GM12878 (cell line): Measurements from ENCODE around the gene SLAMF9. TPM values are rescaled to one million over a fixed set of nuclear protein-coding genes. Genes with fewer than 3 reads are reported as not detected.

Source experiments
- ATAC-seq: fragments of 200-7000 bp; cut with Tn5 transposase; 3 replicates; pipeline ENCODE4 v1.9.1; 2020; ENCODE audit warnings: mild to moderate bottlenecking, moderate library complexity
- BruUV-seq: library from RNA; stranded (reverse); fragments of 400-500 nt; replicated peaks from 2 replicates; lab custom pipeline; 2021; lab: Mats Ljungman, UMichigan
- CTCF ChIA-PET: fragments of 300-600 bp; sonication (Branson Sonifier 250); formaldehyde crosslinking; extraction: SDS; loops from one replicate; lab custom pipeline; 2021; ENCODE audit warnings: inconsistent platforms; lab: Yijun Ruan, JAX
- POLR2A ChIA-PET: fragments of 350-600 bp; formaldehyde crosslinking; extraction: SDS; loops from one replicate; lab custom pipeline; 2021; ENCODE audit warnings: inconsistent platforms; lab: Charles Lee
- RAD21 ChIA-PET: fragments of 300-600 bp; sonication (Branson Sonifier 250); formaldehyde crosslinking; loops from one replicate; lab custom pipeline; 2023; ENCODE audit warnings: antibody characterized with exemption; ENCODE audit not compliant: unreplicated experiment; lab: Charles Lee
- SMC1A ChIA-PET: fragments of 300-600 bp; sonication (Branson Sonifier 250); formaldehyde crosslinking; loops from one replicate; lab custom pipeline; 2023; ENCODE audit not compliant: unreplicated experiment, uncharacterized antibody; lab: Charles Lee
- DNase-seq: peaks from one replicate; pipeline ENCODE4 v3.0.0-alpha.2; 2011; ENCODE audit warnings: low read depth, low spot score
- FAIRE-seq: peaks from 3 replicates; lab custom pipeline; 2011; peaks lifted over from hg19 to GRCh38; lab: Jason Lieb, UNC
- H2AFZ ChIP-seq: 2 replicates; pipeline ENCODE4 v1.6.0; 2011; ENCODE audit warnings: low read depth, low read length, control low read depth; ENCODE audit not compliant: control insufficient read depth
- H3K27ac ChIP-seq: 2 replicates; pipeline ENCODE4 v1.5.1; 2011; ENCODE audit warnings: control low read depth; ENCODE audit not compliant: control insufficient read depth, insufficient read depth
- H3K27me3 ChIP-seq, 2 experiments: replicated peaks in 1 of 2; 2 replicates each; pipeline versions ENCODE4 v1.6.0 to v1.6.1; 2011; ENCODE audit warnings: low read length in 1 of 2; ENCODE audit not compliant: control insufficient read depth in 2 of 2, insufficient read depth in 2 of 2
- H3K36me3 ChIP-seq, 2 experiments: 2 replicates each; pipeline ENCODE4 v1.5.1; 2011; ENCODE audit warnings: low read length in 1 of 2; ENCODE audit not compliant: control insufficient read depth in 2 of 2, insufficient read depth in 2 of 2
- H3K4me1 ChIP-seq: 2 replicates; pipeline ENCODE4 v1.6.1; 2011; ENCODE audit warnings: mild to moderate bottlenecking, low read length, moderate library complexity, mixed read lengths; ENCODE audit not compliant: control insufficient read depth, insufficient read depth
- H3K4me2 ChIP-seq: 2 replicates; pipeline ENCODE4 v1.6.0; 2011; ENCODE audit warnings: control low read depth; ENCODE audit not compliant: control insufficient read depth, insufficient read depth
- H3K4me3 ChIP-seq: fragments of 200-600 bp; sonication (generic); 2 replicates; pipeline ENCODE4 v1.5.1; 2016
- H3K79me2 ChIP-seq: 2 replicates; pipeline ENCODE4 v1.6.0; 2011; ENCODE audit warnings: low read length; ENCODE audit not compliant: control insufficient read depth, insufficient read depth
- H3K9ac ChIP-seq: 2 replicates; pipeline ENCODE4 v1.8.0; 2011; ENCODE audit warnings: low read length, control low read depth, mixed read lengths; ENCODE audit not compliant: control insufficient read depth, insufficient read depth
- H3K9me3 ChIP-seq: replicated peaks from 3 replicates; pipeline ENCODE4 v1.5.1; 2011; ENCODE audit warnings: mild to moderate bottlenecking, low read length; ENCODE audit not compliant: control insufficient read depth, insufficient read depth
- H4K20me1 ChIP-seq: 2 replicates; pipeline ENCODE4 v1.6.0; 2011; ENCODE audit not compliant: control insufficient read depth, insufficient read depth
- BACH1 ChIP-seq: fragments of 450-650 bp; IDR thresholded peaks from 2 replicates; pipeline ENCODE4 v1.6.1; 2017; ENCODE audit warnings: mild to moderate bottlenecking, borderline replicate concordance
- KLF5 ChIP-seq: fragments of 450-650 bp; IDR thresholded peaks from 2 replicates; pipeline ENCODE4 v1.6.1; 2014; ENCODE audit warnings: mild to moderate bottlenecking; ENCODE audit not compliant: partially characterized antibody
- MXI1 ChIP-seq: fragments of 150-350 bp; IDR thresholded peaks from 2 replicates; pipeline ENCODE4 v1.6.1; 2011; ENCODE audit warnings: low read depth, mild to moderate bottlenecking, inconsistent platforms, low read length, improper control_type of control experiment
- PRDM15 ChIP-seq: fragments of 450-650 bp; formaldehyde crosslinking; IDR thresholded peaks from 2 replicates; pipeline ENCODE4 v1.4.0; 2020; ENCODE audit warnings: mild to moderate bottlenecking, moderate library complexity
- TCF3 ChIP-seq: IDR thresholded peaks from 2 replicates; pipeline ENCODE4 v1.6.1; 2012; ENCODE audit warnings: low read depth, mild to moderate bottlenecking, low read length, borderline replicate concordance; ENCODE audit not compliant: insufficient read depth
- WGBS: methylation state at CpG from one replicate; pipeline ENCODE4 v1.1.6; 2016; ENCODE audit warnings: low lambda C conversion rate; ENCODE audit not compliant: insufficient replicate concordance, insufficient coverage; ENCODE audit errors: missing lambda C conversion rate; 5-methylcytosine and 5-hydroxymethylcytosine counted together
- in situ Hi-C: fragments of 300-500 bp; cut with MboI; formaldehyde crosslinking; loops from 9 replicates; pipeline ENCODE4 v1.14.3; 2018; ENCODE audit warnings: mixed read lengths
- intact Hi-C: fragments of 100-400 bp; cut with micrococcal nuclease; formaldehyde crosslinking; loops from one replicate; pipeline ENCODE4 v1.14.2; 2022; ENCODE audit not compliant: unreplicated experiment
- polyA plus RNA-seq, 11 experiments: library from polyadenylated mRNA; depleted of rRNA in 4 of 11; unstranded in 6 of 11; stranded (reverse) in 5 of 11; fragments of >200 nt; fragmentation: Nextera tagmentation in 4 of 11; fragmentation: Illumina TruSeq in 1 of 11; extraction: Ambion mirVana in 4 of 11; extraction: Trizol in 1 of 11; gene quantifications; 1 replicate in 1 of 11; 2 replicates in 10 of 11; pipeline versions ENCODE4 v1.2.1 to v1.2.3, GENCODE V29; 2011 to 2016; ENCODE audit warnings: inconsistent platforms in 2 of 11, missing spikeins in 2 of 11, low read depth in 1 of 11
- total RNA-seq, 4 experiments: library from RNA; depleted of rRNA in 3 of 4; stranded (reverse); fragments of >200 nt in 3 of 4; fragmentation: Illumina TruSeq in 1 of 4; extraction: Trizol in 1 of 4; gene quantifications; 2 replicates each; pipeline versions ENCODE4 v1.2.1 to v1.2.3, GENCODE V29; 2013 to 2021
- TF ChIP-seq, protein P1 (sequence below): IDR thresholded peaks from 2 replicates; pipeline ENCODE4 v1.6.1; 2011; ENCODE audit warnings: low read depth, mild to moderate bottlenecking, low read length, moderate library complexity, borderline replicate concordance; ENCODE audit errors: extremely low read depth

The SLAMF9 gene
- total and polyA plus RNA-seq, 10 of the 15 experiments (the other 5 are each of a cell fraction or from before 2014, with no cell fraction given), result not detected

- TF ChIP-seq, protein P1, sequence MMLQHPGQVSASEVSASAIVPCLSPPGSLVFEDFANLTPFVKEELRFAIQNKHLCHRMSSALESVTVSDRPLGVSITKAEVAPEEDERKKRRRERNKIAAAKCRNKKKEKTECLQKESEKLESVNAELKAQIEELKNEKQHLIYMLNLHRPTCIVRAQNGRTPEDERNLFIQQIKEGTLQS, result no peak
- no peak for TF ChIP-seq KLF5
- no peak for TF ChIP-seq BACH1
- TF ChIP-seq, all 136 proteins: peak for 0
Observed at GRCh38 chr1:159939678-159940002, 14.4 kb downstream of the SLAMF9 start (continued).

- Histone ChIP-seq H2AFZ (no peak overlapping the region), H3K4me3 (no peak overlapping the region), H3K9me3 (no peaks in the 10 kb centered on the region), H3K4me1 (peaks cover 23% of the 10 kb centered on the region), H3K4me2 (no peak overlapping the region), H3K27ac (no peak overlapping the region), H3K79me2 (no peaks in the 10 kb centered on the region), H3K36me3 (no peaks in the 10 kb centered on the region), H4K20me1 (no peaks in the 10 kb centered on the region), H3K27me3 (peaks cover 0 to 6% of the 10 kb centered on the region in 2 experiments; a peak in 2 of 4 replicates), H3K9ac (no peak overlapping the region)
- TF ChIP-seq PRDM15 (CRISPR knock-in tag), result no peak
- no peak for TF ChIP-seq MXI1
- no peak for TF ChIP-seq TCF3
- ChIA-PET SMC1A (interaction anchor here (1.0 to 9.2 kb wide), 6 partner anchors 47 to 805 kb away, joined by 3 to 122 read pairs (median 6); partner anchors contain the start of gene KCNJ9), POLR2A (no interaction called here), RAD21 (interaction anchor here (1.1 to 12.4 kb wide), 3 partner anchors 45 to 69 kb away, joined by 3 to 113 read pairs (median 4); no protein-coding TSS in a partner anchor), CTCF (interaction anchor here (1.3 to 22.4 kb wide), 13 partner anchors 13 to 149 kb away, joined by 3 to 422 read pairs (median 5); partner anchors contain the start of gene TAGLN2)
- in situ Hi-C loops (loop anchor here (5.0 kb wide), 1 partner anchor 68 kb away; no protein-coding TSS in a partner anchor), intact Hi-C loops (no loop called here)
- FAIRE-seq (no peak), ATAC-seq (no peak), DNase-seq (no peak)
- no TSS peak for BruUV-seq
- WGBS, result 56% methylated on average over 6 of the region's 6 CpGs
Observed at GRCh38 chr1:159938905-159939677, 14.9 kb downstream of the SLAMF9 start.
